Measurements from ENCODE around the gene CEMIP2. TPM values are rescaled to one million over a fixed set of nuclear protein-coding genes. Genes with fewer than 3 reads are reported as not detected.
A peak's percentile ranks its signal among the peaks of the same experiment; 100 is the strongest.

The CEMIP2 gene
- total RNA-seq, 2 donors from 2014 or later: 20.4 to 86.5 TPM

DNA sequence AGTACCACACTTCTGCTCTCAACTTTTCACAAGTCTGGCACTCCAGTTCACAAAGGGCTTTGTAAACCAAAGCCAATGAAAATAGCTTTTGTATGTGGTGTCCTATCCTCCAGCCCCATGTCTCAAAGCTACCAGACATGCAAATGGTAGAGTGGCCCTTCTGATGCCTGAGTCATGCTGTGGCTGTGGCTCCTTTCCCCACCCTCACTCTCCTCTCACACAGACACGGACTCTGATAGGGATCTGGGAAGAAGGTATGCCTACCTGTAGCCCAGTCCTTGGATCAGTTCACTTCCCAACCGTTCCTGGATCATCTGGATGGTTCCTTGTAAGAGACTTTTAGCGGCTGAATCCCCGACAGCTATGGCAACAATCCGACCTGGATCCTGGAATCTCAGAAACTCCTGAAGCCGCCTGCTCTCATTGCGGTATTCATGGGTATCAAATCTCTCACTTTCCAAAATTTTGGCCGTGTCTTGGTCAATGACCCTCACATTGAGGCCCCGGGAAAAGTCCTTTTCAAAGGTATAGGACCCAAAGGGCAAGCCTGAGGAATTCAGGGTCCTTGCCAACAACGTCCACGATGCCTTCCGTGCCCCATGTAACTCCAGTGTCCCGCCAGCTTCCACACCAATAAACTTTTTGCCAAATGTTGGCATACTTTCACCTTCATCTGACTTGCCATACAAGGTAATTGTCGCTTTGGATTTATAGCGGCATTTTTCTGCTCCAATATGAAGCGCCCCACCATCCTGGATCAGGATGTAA lies 23.4 kb downstream of the CEMIP2 start:
- no peak overlapping the region for H3K4me3 ChIP-seq
- no peak overlapping the region for H3K27ac ChIP-seq
- no peaks in the 10 kb centered on the region for H3K9me3 ChIP-seq
- no peak for DNase-seq (ENCODE audit: low spot score)
- H3K4me1 ChIP-seq (replicated peaks): no peaks in the 10 kb centered on the region
- intact Hi-C loops (cut with DNase I): no loop called here
- WGBS: 96% methylated on average over 16 of the region's 16 CpGs
- no peaks in the 10 kb centered on the region for H3K27me3 ChIP-seq (replicated peaks; ENCODE audit: insufficient read depth)
- H3K36me3 ChIP-seq: no peaks in the 10 kb centered on the region
- TF ChIP-seq, protein P1, sequence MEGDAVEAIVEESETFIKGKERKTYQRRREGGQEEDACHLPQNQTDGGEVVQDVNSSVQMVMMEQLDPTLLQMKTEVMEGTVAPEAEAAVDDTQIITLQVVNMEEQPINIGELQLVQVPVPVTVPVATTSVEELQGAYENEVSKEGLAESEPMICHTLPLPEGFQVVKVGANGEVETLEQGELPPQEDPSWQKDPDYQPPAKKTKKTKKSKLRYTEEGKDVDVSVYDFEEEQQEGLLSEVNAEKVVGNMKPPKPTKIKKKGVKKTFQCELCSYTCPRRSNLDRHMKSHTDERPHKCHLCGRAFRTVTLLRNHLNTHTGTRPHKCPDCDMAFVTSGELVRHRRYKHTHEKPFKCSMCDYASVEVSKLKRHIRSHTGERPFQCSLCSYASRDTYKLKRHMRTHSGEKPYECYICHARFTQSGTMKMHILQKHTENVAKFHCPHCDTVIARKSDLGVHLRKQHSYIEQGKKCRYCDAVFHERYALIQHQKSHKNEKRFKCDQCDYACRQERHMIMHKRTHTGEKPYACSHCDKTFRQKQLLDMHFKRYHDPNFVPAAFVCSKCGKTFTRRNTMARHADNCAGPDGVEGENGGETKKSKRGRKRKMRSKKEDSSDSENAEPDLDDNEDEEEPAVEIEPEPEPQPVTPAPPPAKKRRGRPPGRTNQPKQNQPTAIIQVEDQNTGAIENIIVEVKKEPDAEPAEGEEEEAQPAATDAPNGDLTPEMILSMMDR (IDR thresholded peaks at IDR 0.05): no peak
- TF ChIP-seq POLR2AphosphoS5 (IDR thresholded peaks at IDR 0.05) (no peak), POLR2A (IDR thresholded peaks at IDR 0.05) (no peak)

DNA sequence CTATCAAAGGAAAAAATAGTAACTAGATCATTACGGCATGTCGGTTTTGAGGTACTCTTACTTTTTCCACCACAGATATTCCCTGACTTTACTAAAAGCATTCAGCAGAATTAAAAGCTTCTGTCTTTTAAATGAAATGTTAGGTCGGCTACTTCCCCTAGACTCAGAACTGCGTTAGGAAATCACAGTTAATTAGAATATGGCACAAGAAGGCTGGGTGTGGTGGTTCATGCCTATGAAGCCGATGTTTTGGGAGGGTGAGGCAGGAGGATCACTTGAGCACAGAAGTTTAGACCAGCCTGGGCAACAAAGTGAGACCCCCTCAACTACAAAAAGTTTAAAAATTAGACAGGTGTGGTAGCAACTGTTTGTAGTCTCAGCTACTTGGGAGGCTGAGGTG lies 24.4 kb downstream of the CEMIP2 start:
- TF ChIP-seq, protein P1 (IDR thresholded peaks at IDR 0.05): no peak
- TF ChIP-seq POLR2A (IDR thresholded peaks at IDR 0.05): no peak
- Histone ChIP-seq H3K9me3 (no peaks in the 10 kb centered on the region), H3K36me3 (no peaks in the 10 kb centered on the region), H3K27me3 (replicated peaks; ENCODE audit: insufficient read depth) (no peaks in the 10 kb centered on the region), H3K4me1 (replicated peaks) (no peaks in the 10 kb centered on the region), H3K4me3 (no peak overlapping the region), H3K27ac (no peak overlapping the region)
- intact Hi-C loops (cut with DNase I): no loop called here
- 91% methylated on average over 5 of the region's 5 CpGs for WGBS
- DNase-seq (ENCODE audit: low spot score): no peak

DNA sequence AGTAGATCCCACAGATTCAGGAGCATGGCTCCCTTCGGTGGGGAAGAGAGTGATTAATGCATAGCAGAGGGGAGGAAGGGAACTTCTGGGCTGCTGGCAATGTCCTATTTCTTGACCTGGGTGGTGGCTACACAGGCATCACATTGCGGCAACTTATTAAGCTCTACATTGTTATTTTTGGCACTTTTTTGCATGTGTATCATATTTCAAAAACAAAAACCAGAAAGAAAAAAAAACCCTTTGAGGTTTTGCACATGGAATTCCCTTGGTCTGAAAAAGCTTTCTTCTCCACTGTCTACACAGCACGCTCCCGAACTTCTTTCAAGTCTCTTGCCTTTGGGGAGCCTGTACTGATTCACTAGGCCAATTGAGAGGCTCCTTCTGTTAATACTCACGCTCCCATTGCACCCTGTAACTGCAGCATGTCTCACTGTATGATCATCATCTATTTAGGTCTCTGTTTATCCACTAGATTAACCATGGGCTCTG lies 25.1 kb downstream of the CEMIP2 start:
- TF ChIP-seq POLR2AphosphoS5 (IDR thresholded peaks at IDR 0.05) (no peak), POLR2A (IDR thresholded peaks at IDR 0.05) (no peak)
- TF ChIP-seq, protein P1 (IDR thresholded peaks at IDR 0.05): no peak
- Histone ChIP-seq H3K27me3 (replicated peaks; ENCODE audit: insufficient read depth) (no peaks in the 10 kb centered on the region), H3K27ac (peak overlapping the region in 1 of 2 donors; percentile 66), H3K9me3 (no peaks in the 10 kb centered on the region), H3K4me1 (replicated peaks) (no peaks in the 10 kb centered on the region), H3K36me3 (no peaks in the 10 kb centered on the region), H3K4me3 (no peak overlapping the region)
- no peak for DNase-seq (ENCODE audit: low spot score)
- WGBS: 58% methylated on average over 5 of the region's 5 CpGs
- intact Hi-C loops (cut with DNase I): no loop called here

DNA sequence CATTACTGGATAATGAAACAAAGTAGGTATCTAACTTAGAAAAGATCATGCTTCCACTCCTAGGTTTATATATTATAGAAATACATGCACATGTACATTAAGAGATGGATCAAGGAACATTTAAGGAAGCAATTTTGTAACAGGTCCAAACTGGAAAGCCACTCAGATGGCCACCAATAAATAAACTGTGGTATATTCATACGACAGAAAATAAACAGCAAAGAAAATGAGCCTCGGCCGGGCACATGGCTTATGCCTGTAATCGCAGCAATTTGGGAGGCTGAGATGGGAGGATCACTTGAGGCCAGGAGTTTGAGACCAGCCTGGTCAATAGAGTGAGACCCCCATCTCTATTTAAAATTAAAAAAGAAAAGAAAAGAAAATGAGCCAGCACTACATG lies 25.6 kb downstream of the CEMIP2 start:
- no peaks in the 10 kb centered on the region for H3K27me3 ChIP-seq (replicated peaks; ENCODE audit: insufficient read depth)
- H3K4me3 ChIP-seq: no peak overlapping the region
- H3K27ac ChIP-seq: peak overlapping the region in 1 of 2 donors; percentile 66
- no peak for DNase-seq (ENCODE audit: low spot score)
- no peaks in the 10 kb centered on the region for H3K9me3 ChIP-seq
- TF ChIP-seq POLR2A (IDR thresholded peaks at IDR 0.05): no peak
- TF ChIP-seq, protein P1 (IDR thresholded peaks at IDR 0.05): no peak
- no peak for TF ChIP-seq POLR2AphosphoS5 (IDR thresholded peaks at IDR 0.05)
- no peaks in the 10 kb centered on the region for H3K36me3 ChIP-seq
- intact Hi-C loops (cut with DNase I): no loop called here
- no peaks in the 10 kb centered on the region for H3K4me1 ChIP-seq (replicated peaks)
- WGBS: 54% methylated on average over 4 of the region's 4 CpGs

Data from prostate gland (tissue), 2 donors.